ENCODE data around the gene PINLYP. TPM values are rescaled to one million over a fixed set of nuclear protein-coding genes. Genes with fewer than 3 reads are reported as not detected.

PINLYP gene
- total RNA-seq, 1 donor from 2014 or later: 12.6 TPM

GRCh38 chr19:43607238-43608205 lies 31.9 kb downstream of the PINLYP start:
- Mint-ChIP-seq H3K27ac (no peak overlapping the region), H3K27me3 (ENCODE audit: low read depth) (no peaks in the 10 kb centered on the region), H3K9me3 (no peaks in the 10 kb centered on the region), H3K4me1 (no peaks in the 10 kb centered on the region), H3K36me3 (peaks cover 27% of the 10 kb centered on the region), H3K4me3 (no peak overlapping the region)
- TF ChIP-seq, protein P1, sequence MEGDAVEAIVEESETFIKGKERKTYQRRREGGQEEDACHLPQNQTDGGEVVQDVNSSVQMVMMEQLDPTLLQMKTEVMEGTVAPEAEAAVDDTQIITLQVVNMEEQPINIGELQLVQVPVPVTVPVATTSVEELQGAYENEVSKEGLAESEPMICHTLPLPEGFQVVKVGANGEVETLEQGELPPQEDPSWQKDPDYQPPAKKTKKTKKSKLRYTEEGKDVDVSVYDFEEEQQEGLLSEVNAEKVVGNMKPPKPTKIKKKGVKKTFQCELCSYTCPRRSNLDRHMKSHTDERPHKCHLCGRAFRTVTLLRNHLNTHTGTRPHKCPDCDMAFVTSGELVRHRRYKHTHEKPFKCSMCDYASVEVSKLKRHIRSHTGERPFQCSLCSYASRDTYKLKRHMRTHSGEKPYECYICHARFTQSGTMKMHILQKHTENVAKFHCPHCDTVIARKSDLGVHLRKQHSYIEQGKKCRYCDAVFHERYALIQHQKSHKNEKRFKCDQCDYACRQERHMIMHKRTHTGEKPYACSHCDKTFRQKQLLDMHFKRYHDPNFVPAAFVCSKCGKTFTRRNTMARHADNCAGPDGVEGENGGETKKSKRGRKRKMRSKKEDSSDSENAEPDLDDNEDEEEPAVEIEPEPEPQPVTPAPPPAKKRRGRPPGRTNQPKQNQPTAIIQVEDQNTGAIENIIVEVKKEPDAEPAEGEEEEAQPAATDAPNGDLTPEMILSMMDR (IDR thresholded peaks at IDR 0.05; ENCODE audit: unreplicated experiment): no peak
- no peak for DNase-seq (ENCODE audit: low spot score in 2 of 2, unreplicated experiment in 2 of 2)

DNA sequence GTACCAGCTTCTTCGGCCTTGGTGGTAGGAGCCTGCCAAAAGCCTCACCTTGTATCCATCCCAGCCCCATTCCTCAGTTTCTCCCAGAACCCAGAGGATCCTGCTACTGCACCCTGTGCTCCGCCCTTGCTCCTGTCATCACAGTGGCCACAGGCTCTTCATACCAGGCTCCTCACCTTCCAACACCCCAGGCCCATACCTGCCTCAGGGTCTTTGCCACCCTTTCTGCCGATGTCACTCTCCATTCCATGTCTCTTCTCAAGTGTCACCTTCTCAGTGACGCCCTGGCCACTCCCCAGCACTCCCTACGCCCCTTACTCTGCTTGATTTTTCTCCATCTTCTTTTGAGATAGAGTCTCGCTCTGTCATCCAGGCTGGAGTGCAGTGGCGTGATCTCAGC lies 34.3 kb downstream of the PINLYP start:
- H3K36me3 Mint-ChIP-seq: peaks cover 43% of the 10 kb centered on the region
- no peaks in the 10 kb centered on the region for H3K27me3 Mint-ChIP-seq (ENCODE audit: low read depth)
- H3K4me1 Mint-ChIP-seq: no peaks in the 10 kb centered on the region
- no peak for DNase-seq (ENCODE audit: low spot score in 2 of 2, unreplicated experiment in 2 of 2)
- no peaks in the 10 kb centered on the region for H3K9me3 Mint-ChIP-seq
- H3K27ac Mint-ChIP-seq: no peak overlapping the region
- no peak overlapping the region for H3K4me3 Mint-ChIP-seq
- TF ChIP-seq, protein P1 (IDR thresholded peaks at IDR 0.05; ENCODE audit: unreplicated experiment): no peak

- H3K4me3 Mint-ChIP-seq: no peak overlapping the region
- no peaks in the 10 kb centered on the region for H3K27me3 Mint-ChIP-seq (ENCODE audit: low read depth)
- H3K4me1 Mint-ChIP-seq: peaks cover under 1% of the 10 kb centered on the region
- peaks cover 41% of the 10 kb centered on the region for H3K36me3 Mint-ChIP-seq
- H3K27ac Mint-ChIP-seq: peak overlapping the region; percentile 50
- no peaks in the 10 kb centered on the region for H3K9me3 Mint-ChIP-seq
- no peak for DNase-seq (ENCODE audit: low spot score in 2 of 2, unreplicated experiment in 2 of 2)
- TF ChIP-seq, protein P1 (IDR thresholded peaks at IDR 0.05; ENCODE audit: unreplicated experiment): no peak
Measured at GRCh38 chr19:43610493-43610892, 34.9 kb downstream of the PINLYP start.

- no peak within 1 kb of the TSS for H3K27ac Mint-ChIP-seq
- TF ChIP-seq, protein P1 (IDR thresholded peaks at IDR 0.05; ENCODE audit: unreplicated experiment): no peak
- H3K36me3 Mint-ChIP-seq: peaks cover 37% of the 10 kb centered on the region
- H3K4me3 Mint-ChIP-seq: no peak within 1 kb of the TSS
- no peak for DNase-seq (ENCODE audit: low spot score in 2 of 2, unreplicated experiment in 2 of 2)
- no peaks in the 10 kb centered on the region for H3K27me3 Mint-ChIP-seq (ENCODE audit: low read depth)
- H3K9me3 Mint-ChIP-seq: no peaks in the 10 kb centered on the region
- peaks cover 5% of the 10 kb centered on the region for H3K4me1 Mint-ChIP-seq
Measured at GRCh38 chr19:43611788-43612187, 36.2 kb downstream of the PINLYP start, which contains the start of gene SRRM5. TSS of gene SRRM5 (plus strand) at chr19:43612088. CDS start at chr19:43612122, 34 bp downstream.

DNA sequence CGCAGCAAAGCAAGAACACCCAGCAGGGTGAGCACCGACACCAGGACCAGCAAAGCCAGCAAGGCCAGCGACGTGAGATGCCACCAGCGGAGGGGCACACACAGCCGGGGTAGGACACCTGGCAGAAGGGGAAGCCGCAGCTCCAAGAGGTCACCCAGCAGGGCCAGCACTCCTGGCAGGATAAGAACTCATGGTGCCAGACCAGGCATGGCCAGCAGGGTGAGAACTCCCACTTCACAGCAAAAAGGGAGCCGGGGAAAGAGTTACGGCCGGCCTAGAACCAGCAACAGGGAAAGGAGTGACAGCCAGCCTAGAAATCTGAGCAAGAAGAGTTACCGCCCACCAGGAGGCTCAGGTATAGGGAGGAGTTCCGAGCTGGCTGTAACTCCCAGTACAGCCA lies 36.8 kb downstream of the PINLYP start:
- Mint-ChIP-seq H3K9me3 (no peaks in the 10 kb centered on the region), H3K27ac (no peak overlapping the region), H3K4me3 (no peak overlapping the region), H3K4me1 (peaks cover 5% of the 10 kb centered on the region), H3K27me3 (ENCODE audit: low read depth) (no peaks in the 10 kb centered on the region), H3K36me3 (peaks cover 32% of the 10 kb centered on the region)
- no peak for DNase-seq (ENCODE audit: low spot score in 2 of 2, unreplicated experiment in 2 of 2)
- TF ChIP-seq, protein P1 (IDR thresholded peaks at IDR 0.05; ENCODE audit: unreplicated experiment): no peak

All from mesothelial cell of epicardium (in vitro differentiated cells).